22Rv1 (cell line): ENCODE results near the gene CDC42BPB.

Source experiments
- CTCF ChIP-seq: fragments of 450-650 bp; IDR thresholded peaks from 2 replicates; pipeline ENCODE4 v1.5.1; 2017; ENCODE audit warnings: mild to moderate bottlenecking
- ZFX ChIP-seq: fragments of 450-650 bp; IDR thresholded peaks from 2 replicates; pipeline ENCODE4 v1.6.1; 2017; ENCODE audit warnings: antibody characterized with exemption, borderline replicate concordance

- no peak for TF ChIP-seq CTCF
- no peak for TF ChIP-seq ZFX
Observed at GRCh38 chr14:102969060-102969791, 88.1 kb downstream of the CDC42BPB start.
